ENCODE data around the gene TMEM132C. TPM values are rescaled to one million over a fixed set of nuclear protein-coding genes. Genes with fewer than 3 reads are reported as not detected.

Gene TMEM132C
- total RNA-seq, 2 experiments from 2014 or later = not detected

DNA sequence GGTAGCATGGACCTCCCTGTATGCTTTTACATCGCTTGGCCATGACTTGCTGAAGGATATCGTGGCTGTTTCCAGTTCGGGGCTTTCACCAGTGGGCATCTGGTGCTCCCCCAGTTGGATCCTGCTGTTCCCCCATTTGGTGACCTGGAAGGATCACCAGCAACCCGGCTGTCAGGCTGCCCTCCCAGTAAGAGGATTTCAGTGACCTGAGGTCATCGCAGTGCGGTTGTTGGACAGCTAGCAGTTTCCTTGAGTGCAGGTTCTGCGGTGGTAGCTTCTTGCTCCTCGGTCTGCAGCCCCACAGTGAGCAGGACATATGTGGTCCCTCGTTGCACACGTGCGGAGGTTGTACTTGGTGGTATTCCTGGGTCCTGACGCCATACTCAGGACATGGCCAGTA is 58.7 kb downstream of the TMEM132C start:
- Mint-ChIP-seq H3K4me3 (no peak overlapping the region), H3K9me3 (peaks cover 12% of the 10 kb centered on the region), H3K4me1 (ENCODE audit: low read depth) (no peaks in the 10 kb centered on the region), H3K27me3 (ENCODE audit: low read depth) (no peaks in the 10 kb centered on the region), H3K27ac (no peak overlapping the region), H3K36me3 (ENCODE audit: low read depth) (no peaks in the 10 kb centered on the region)
- intact Hi-C loops (cut with micrococcal nuclease) = no loop called here
- DNase-seq = no peak
- CTCF ChIA-PET = no interaction called here

DNA sequence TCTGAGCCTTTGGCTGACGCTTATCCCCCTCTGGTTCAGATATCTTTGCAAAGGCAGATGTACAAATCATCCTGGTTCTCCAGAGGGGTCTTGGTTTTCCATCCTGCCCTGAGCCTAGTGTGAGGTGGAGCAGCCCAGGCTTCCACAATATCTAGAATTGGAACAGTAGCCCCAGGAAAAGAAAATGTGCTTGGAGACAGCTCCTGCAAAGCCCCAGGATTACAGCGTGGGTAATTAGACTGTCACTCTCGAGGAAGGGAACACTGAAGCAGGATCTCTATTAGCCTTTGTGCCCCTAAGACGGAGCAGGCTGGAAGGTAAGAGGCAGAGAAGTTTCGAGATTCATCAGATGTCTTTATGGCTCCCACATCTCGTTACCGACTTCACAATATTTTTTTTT is 59.4 kb downstream of the TMEM132C start:
- no peak for DNase-seq
- CTCF ChIA-PET = no interaction called here
- Mint-ChIP-seq H3K4me1 (ENCODE audit: low read depth) (no peaks in the 10 kb centered on the region), H3K27ac (no peak overlapping the region), H3K9me3 (peaks cover 8% of the 10 kb centered on the region), H3K27me3 (ENCODE audit: low read depth) (no peaks in the 10 kb centered on the region), H3K4me3 (no peak overlapping the region), H3K36me3 (ENCODE audit: low read depth) (no peaks in the 10 kb centered on the region)
- intact Hi-C loops (cut with micrococcal nuclease) = no loop called here

DNA sequence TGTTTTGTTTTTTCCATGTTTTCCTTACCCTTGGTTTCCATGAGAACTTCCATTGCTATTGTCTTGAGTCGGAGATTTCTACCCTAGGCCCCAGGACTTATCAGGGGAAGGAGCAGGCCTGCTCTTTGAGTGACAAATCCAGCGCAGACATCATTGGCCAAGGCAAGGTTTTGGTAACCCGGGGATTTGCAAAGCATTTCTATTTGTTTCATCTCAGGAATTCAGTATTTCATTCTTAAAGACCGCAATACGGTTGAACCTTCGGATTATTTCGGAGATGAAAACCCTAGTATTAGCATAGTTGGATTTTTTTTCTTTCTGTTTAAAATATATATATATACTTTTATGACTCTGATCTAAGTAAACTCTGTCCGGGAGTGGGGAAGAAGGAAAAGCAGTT is 62.0 kb downstream of the TMEM132C start:
- no peak for DNase-seq
- Mint-ChIP-seq H3K27ac (no peak overlapping the region), H3K27me3 (ENCODE audit: low read depth) (no peaks in the 10 kb centered on the region), H3K9me3 (peaks cover 3% of the 10 kb centered on the region), H3K4me3 (no peak overlapping the region), H3K36me3 (ENCODE audit: low read depth) (no peaks in the 10 kb centered on the region), H3K4me1 (ENCODE audit: low read depth) (no peaks in the 10 kb centered on the region)
- intact Hi-C loops (cut with micrococcal nuclease) = no loop called here
- CTCF ChIA-PET = no interaction called here

DNA sequence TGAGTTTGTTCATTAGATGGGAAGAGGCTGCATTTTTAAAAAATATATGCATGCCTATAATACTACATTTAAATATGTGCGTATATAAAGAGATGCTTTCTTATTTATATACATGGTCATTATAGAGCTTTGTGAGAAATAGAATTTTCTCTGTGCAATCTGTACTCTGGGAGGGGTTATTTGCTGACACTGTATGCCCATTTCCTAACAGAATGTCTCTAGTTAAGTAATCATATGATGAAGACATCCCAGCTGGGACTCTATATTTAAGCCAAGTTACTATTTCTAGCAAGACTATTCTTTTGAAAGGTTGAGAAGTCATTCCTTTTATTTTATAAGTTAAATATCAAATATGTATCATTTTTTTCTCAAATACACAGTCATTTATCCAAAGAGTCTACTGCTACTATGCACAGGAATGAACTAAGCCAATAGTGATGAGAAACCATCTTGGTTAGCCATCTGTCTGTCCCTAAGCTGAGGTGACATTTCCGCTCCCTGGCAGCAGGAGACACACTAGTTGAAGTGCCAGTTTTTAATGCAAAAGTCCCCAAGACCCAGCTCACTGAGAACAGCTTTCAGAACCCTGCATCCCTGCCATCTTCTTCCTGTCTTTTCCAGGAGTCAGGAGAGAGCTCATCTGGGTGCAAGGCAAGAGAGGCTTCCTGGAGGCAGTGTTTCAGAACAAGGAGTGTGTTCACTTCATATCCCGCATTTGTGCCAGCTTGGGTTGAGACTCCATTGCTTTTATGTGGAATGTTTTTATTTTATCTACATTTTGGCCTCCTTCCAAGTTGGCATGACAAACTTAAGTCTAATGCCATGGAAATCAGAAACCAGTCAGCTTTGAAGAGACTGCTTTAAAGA is 69.5 kb downstream of the TMEM132C start:
- no peaks in the 10 kb centered on the region for H3K36me3 Mint-ChIP-seq (ENCODE audit: low read depth)

GRCh38 chr12:128337071-128337345 is 70.0 kb downstream of the TMEM132C start:
- Mint-ChIP-seq H3K9me3 (peaks cover 1% of the 10 kb centered on the region), H3K27me3 (ENCODE audit: low read depth) (peaks cover 10% of the 10 kb centered on the region), H3K4me1 (ENCODE audit: low read depth) (no peaks in the 10 kb centered on the region), H3K36me3 (ENCODE audit: low read depth) (no peaks in the 10 kb centered on the region), H3K4me3 (no peak overlapping the region), H3K27ac (no peak overlapping the region)
- CTCF ChIA-PET = no interaction called here
- DNase-seq = no peak
- intact Hi-C loops (cut with micrococcal nuclease) = no loop called here

More for the DNA sequence above, 69.5 kb downstream of the TMEM132C start:
- intact Hi-C loops (cut with micrococcal nuclease) = no loop called here
- Mint-ChIP-seq H3K4me3 (no peak overlapping the region), H3K27ac (no peak overlapping the region), H3K27me3 (ENCODE audit: low read depth) (peaks cover 10% of the 10 kb centered on the region), H3K4me1 (ENCODE audit: low read depth) (no peaks in the 10 kb centered on the region), H3K9me3 (peaks cover 1% of the 10 kb centered on the region)
- no peak for DNase-seq
- CTCF ChIA-PET = no interaction called here

DNA sequence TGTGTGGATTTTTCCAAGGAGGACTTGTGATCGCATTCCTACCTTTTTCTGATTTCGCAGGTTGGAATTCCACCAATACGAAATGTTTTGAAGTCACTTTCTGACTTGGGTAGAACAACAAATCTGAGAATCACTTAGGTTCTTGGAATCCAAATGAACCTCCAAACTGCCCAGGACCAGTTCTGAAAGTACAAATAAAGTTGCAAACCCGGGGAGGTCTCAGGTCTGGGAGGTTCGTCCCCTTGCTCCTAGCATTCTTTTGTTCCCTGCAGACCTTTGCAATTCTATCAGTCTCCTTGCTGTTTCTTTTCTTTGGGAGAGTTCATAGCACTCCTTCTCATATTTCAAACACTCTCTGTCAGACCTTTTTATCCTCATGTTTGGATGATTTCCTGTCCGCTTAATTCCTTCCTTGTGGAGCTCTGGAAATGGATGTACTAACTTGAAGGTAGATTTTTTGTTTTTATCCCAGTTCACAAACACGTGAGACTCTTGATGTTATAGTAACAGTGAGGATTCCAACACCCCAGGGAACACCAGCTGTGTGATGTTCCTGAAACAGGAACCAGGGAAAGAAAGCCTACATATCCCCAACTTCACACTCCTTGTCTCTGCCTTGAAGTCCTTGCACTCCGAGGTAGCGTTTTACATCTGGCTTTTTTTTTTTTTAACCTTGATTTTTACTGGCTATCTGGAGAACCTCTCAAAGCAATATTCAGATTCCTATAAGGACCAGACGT is 70.6 kb downstream of the TMEM132C start:
- H3K4me3 Mint-ChIP-seq = no peak overlapping the region
- intact Hi-C loops (cut with micrococcal nuclease) = no loop called here
- peaks cover 10% of the 10 kb centered on the region for H3K27me3 Mint-ChIP-seq (ENCODE audit: low read depth)
- no peak overlapping the region for H3K27ac Mint-ChIP-seq
- CTCF ChIA-PET = no interaction called here
- no peaks in the 10 kb centered on the region for H3K4me1 Mint-ChIP-seq (ENCODE audit: low read depth)
- no peaks in the 10 kb centered on the region for H3K36me3 Mint-ChIP-seq (ENCODE audit: low read depth)
- DNase-seq = no peak
- H3K9me3 Mint-ChIP-seq = peaks cover 1% of the 10 kb centered on the region

GRCh38 chr12:128338386-128339125 is 71.6 kb downstream of the TMEM132C start:
- H3K27me3 Mint-ChIP-seq (ENCODE audit: low read depth) = peaks cover 10% of the 10 kb centered on the region
- no peak overlapping the region for H3K4me3 Mint-ChIP-seq
- H3K9me3 Mint-ChIP-seq = peaks cover 3% of the 10 kb centered on the region
- no peak overlapping the region for H3K27ac Mint-ChIP-seq
- CTCF ChIA-PET = no interaction called here
- intact Hi-C loops (cut with micrococcal nuclease) = no loop called here
- DNase-seq = no peak
- H3K36me3 Mint-ChIP-seq (ENCODE audit: low read depth) = no peaks in the 10 kb centered on the region
- no peaks in the 10 kb centered on the region for H3K4me1 Mint-ChIP-seq (ENCODE audit: low read depth)

GRCh38 chr12:128339126-128339520 is 72.2 kb downstream of the TMEM132C start:
- Mint-ChIP-seq H3K27ac (no peak overlapping the region), H3K9me3 (peaks cover 3% of the 10 kb centered on the region), H3K36me3 (ENCODE audit: low read depth) (no peaks in the 10 kb centered on the region), H3K27me3 (ENCODE audit: low read depth) (peaks cover 10% of the 10 kb centered on the region), H3K4me1 (ENCODE audit: low read depth) (no peaks in the 10 kb centered on the region), H3K4me3 (no peak overlapping the region)
- intact Hi-C loops (cut with micrococcal nuclease) = no loop called here
- CTCF ChIA-PET = no interaction called here
- no peak for DNase-seq

DNA sequence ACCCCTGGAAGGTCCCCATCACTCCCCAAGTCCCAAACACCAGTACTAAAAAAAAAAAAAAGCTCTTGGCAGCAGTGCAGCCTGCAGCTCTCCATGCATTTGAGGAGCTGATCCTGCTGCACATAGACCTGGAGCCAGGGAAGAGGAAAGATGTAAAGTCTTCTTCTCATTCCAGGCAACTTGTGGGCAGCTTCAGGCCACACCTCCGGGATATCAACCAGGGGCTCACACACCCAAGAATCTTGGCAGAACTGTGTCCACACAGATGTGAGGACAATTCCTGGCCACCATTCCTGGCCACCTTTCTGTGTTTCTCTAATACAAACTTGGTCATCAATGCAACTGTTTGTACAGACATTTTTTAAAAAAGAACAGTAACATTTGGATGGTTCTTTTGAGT is 72.7 kb downstream of the TMEM132C start:
- H3K9me3 Mint-ChIP-seq = peaks cover 3% of the 10 kb centered on the region
- no peak overlapping the region for H3K4me3 Mint-ChIP-seq
- DNase-seq = no peak
- peaks cover 10% of the 10 kb centered on the region for H3K27me3 Mint-ChIP-seq (ENCODE audit: low read depth)
- no peaks in the 10 kb centered on the region for H3K36me3 Mint-ChIP-seq (ENCODE audit: low read depth)
- intact Hi-C loops (cut with micrococcal nuclease) = no loop called here
- no peak overlapping the region for H3K27ac Mint-ChIP-seq
- H3K4me1 Mint-ChIP-seq (ENCODE audit: low read depth) = no peaks in the 10 kb centered on the region
- CTCF ChIA-PET = no interaction called here

GRCh38 chr12:128353301-128353700 is 86.3 kb downstream of the TMEM132C start:
- CTCF ChIA-PET = no interaction called here
- Mint-ChIP-seq H3K4me3 (no peak overlapping the region), H3K27me3 (ENCODE audit: low read depth) (peaks cover 10% of the 10 kb centered on the region), H3K36me3 (ENCODE audit: low read depth) (peaks cover 6% of the 10 kb centered on the region), H3K4me1 (ENCODE audit: low read depth) (no peaks in the 10 kb centered on the region), H3K9me3 (peaks cover 21% of the 10 kb centered on the region), H3K27ac (no peak overlapping the region)
- intact Hi-C loops (cut with micrococcal nuclease) = no loop called here
- no peak for DNase-seq

GRCh38 chr12:128356547-128356946 is 89.6 kb downstream of the TMEM132C start:
- Mint-ChIP-seq H3K27ac (no peak overlapping the region), H3K4me1 (ENCODE audit: low read depth) (no peaks in the 10 kb centered on the region), H3K9me3 (peaks cover 14% of the 10 kb centered on the region), H3K27me3 (ENCODE audit: low read depth) (peaks cover 10% of the 10 kb centered on the region), H3K36me3 (ENCODE audit: low read depth) (peaks cover 5% of the 10 kb centered on the region), H3K4me3 (no peak overlapping the region)
- intact Hi-C loops (cut with micrococcal nuclease) = no loop called here
- no peak for DNase-seq
- CTCF ChIA-PET = interaction anchor here (0.6 kb wide), 1 partner anchor 491 kb away, joined by 4 read pairs; no protein-coding TSS in a partner anchor

DNA sequence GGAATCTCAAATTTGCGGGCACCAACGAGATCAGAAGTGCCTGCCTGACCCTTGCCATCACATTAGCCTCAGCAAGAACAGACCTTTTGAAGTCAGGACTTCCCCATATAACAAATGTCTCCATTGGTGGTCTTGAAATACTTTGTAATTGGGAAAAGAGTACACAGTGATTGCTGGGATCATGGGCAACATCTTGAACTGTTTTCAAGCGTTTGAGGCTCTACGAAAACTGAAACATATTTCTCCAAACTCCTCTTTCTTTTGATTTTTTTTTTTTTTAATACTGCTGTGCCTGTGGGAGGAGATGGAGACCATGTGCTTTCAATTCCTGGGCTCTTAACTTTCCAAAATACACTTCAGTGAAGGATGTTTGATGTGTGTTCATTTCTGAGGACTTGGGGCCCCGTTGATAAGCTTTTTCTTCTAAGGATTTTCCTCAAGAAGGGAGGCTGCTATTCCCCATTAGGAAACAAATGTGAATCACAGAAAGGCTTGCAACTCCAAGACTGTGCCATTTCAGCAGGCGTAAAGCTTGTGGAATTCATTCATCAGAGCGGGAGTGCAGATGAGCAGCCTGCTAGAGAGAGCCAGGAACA is 94.5 kb downstream of the TMEM132C start:
- DNase-seq = no peak

More for the DNA sequence above, 94.5 kb downstream of the TMEM132C start:
- H3K27ac Mint-ChIP-seq = no peak overlapping the region
- H3K27me3 Mint-ChIP-seq (ENCODE audit: low read depth) = peaks cover 21% of the 10 kb centered on the region
- CTCF ChIA-PET = no interaction called here
- H3K9me3 Mint-ChIP-seq = no peaks in the 10 kb centered on the region
- intact Hi-C loops (cut with micrococcal nuclease) = no loop called here
- no peaks in the 10 kb centered on the region for H3K36me3 Mint-ChIP-seq (ENCODE audit: low read depth)
- no peak overlapping the region for H3K4me3 Mint-ChIP-seq
- H3K4me1 Mint-ChIP-seq (ENCODE audit: low read depth) = peaks cover 2% of the 10 kb centered on the region
